ENCODE measurements around the gene CFAP77.

GRCh38 chr9:132486706-132487350 lies 76.8 kb downstream of the CFAP77 start:
- TF ChIP-seq CTCF (IDR thresholded peaks at IDR 0.05) (no peak), POLR2A (IDR thresholded peaks at IDR 0.05) (no peak)

All from breast epithelium (tissue), 3 donors.